Ectodermal cell (in vitro differentiated cells): Measurements from ENCODE around the gene NMRK1.

ENCODE experiments used
- H3K27ac ChIP-seq: 2 replicates; pipeline ENCODE4 v1.7.0; 2013; ENCODE audit warnings: mild to moderate bottlenecking, low read depth, low read length; ENCODE audit not compliant: insufficient read depth, poor library complexity, severe bottlenecking
- H3K27me3 ChIP-seq: 2 replicates; pipeline ENCODE4 v1.7.0; 2013; ENCODE audit warnings: mild to moderate bottlenecking, low read length; ENCODE audit not compliant: insufficient read depth, control insufficient read depth, poor library complexity, severe bottlenecking
- H3K36me3 ChIP-seq: one replicate; pipeline ENCODE4 v1.7.0; 2013; ENCODE audit warnings: low read length; ENCODE audit not compliant: control insufficient read depth, insufficient read depth
- H3K4me1 ChIP-seq: one replicate; pipeline ENCODE4 v1.7.0; 2013; ENCODE audit warnings: low read length; ENCODE audit not compliant: control insufficient read depth, insufficient read depth
- H3K4me3 ChIP-seq: 2 replicates; pipeline ENCODE4 v1.7.0; 2013; ENCODE audit warnings: low read depth, low read length, control low read depth; ENCODE audit not compliant: insufficient read depth
- H3K9me3 ChIP-seq: 2 replicates; pipeline ENCODE4 v1.7.0; 2013; ENCODE audit warnings: mild to moderate bottlenecking, low read length, moderate library complexity; ENCODE audit not compliant: control insufficient read depth
- WGBS, 2 experiments: methylation state at CpG; one replicate each; pipeline ENCODE4 v1.1.7; 2013; ENCODE audit warnings: missing lambda C conversion rate in 2 of 2; 5-methylcytosine and 5-hydroxymethylcytosine counted together

NMRK1 gene

GRCh38 chr9:75120686-75121085 lies 32.7 kb upstream of the NMRK1 start:
- Histone ChIP-seq H3K27ac (no peak overlapping the region), H3K27me3 (no peaks in the 10 kb centered on the region), H3K36me3 (no peaks in the 10 kb centered on the region), H3K9me3 (no peaks in the 10 kb centered on the region), H3K4me1 (no peaks in the 10 kb centered on the region), H3K4me3 (no peak overlapping the region)
- WGBS, 2 experiments: 90 to 96% methylated on average over 4 of the region's 4 CpGs

DNA sequence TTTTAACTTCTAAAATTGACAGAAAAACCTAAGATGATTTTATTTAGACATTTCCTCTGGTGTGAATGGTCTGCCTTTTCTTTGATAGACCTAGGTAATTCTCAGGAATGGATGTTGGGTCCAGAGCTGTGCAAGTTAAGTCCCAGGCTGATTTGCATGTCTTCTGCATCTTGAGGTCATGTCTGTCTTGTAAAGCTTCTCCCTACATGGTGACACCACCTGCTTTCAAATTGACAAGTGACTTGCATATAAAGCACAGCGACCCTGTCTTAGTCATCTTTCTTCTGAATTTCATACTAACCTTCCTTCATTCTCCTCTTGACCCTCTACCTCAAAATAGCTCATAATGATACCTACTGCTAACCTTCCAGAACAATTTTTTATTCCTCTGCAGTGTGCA lies 29.6 kb upstream of the NMRK1 start:
- H3K9me3 ChIP-seq: no peaks in the 10 kb centered on the region
- no peaks in the 10 kb centered on the region for H3K4me1 ChIP-seq
- no peaks in the 10 kb centered on the region for H3K27me3 ChIP-seq
- H3K27ac ChIP-seq: no peak overlapping the region
- 82 to 95% methylated on average over 1 of the region's 1 CpG for WGBS, 2 experiments
- H3K4me3 ChIP-seq: no peak overlapping the region
- H3K36me3 ChIP-seq: no peaks in the 10 kb centered on the region

DNA sequence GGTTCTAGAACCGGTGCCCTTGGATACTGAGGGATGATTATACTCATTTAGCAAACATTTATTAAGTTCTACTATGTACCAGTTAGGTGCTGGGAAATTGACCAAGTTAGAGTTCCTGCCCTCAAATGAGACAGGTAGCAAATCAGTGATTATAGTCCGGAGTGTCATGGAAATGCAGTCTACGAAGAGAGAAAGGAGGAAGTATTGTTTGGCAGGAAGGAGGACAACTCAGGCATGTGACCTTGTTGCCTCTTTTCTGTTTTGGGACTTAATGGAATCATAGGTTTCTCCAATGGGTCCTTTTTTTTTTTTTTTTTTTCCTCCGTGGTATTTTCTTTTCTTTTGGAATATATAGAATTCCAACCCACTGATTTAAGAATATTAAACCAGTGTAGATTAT lies 28.4 kb upstream of the NMRK1 start:
- WGBS, 2 experiments: 93 to 95% methylated on average over 2 to 3 of the region's 4 CpGs
- Histone ChIP-seq H3K27ac (no peak overlapping the region), H3K4me1 (no peaks in the 10 kb centered on the region), H3K4me3 (no peak overlapping the region), H3K36me3 (no peaks in the 10 kb centered on the region), H3K9me3 (no peaks in the 10 kb centered on the region), H3K27me3 (no peaks in the 10 kb centered on the region)

DNA sequence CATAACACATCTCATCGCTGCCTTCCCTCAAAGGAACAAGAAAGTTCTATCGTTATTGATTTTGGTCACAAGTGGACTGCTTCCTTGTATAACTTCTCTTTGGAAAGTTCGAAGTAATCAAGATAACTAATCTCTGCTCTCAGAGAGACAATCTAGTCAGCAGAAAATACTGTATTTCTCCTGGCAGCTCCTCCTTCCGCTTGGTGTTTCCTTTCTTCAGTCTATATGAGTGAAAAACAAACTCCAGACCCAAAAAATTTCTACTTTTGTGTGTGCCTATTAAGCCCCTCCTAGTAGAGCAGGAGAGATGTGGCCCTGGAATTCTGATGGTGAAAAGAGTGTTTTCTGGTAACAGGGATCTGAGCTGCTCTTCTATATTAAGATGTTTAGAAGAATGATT lies 24.8 kb upstream of the NMRK1 start:
- H3K36me3 ChIP-seq: no peaks in the 10 kb centered on the region
- no peaks in the 10 kb centered on the region for H3K27me3 ChIP-seq
- H3K27ac ChIP-seq: no peak overlapping the region
- H3K9me3 ChIP-seq: no peaks in the 10 kb centered on the region
- no peak overlapping the region for H3K4me3 ChIP-seq
- WGBS, 2 experiments: 96 to 98% methylated on average over 4 of the region's 4 CpGs
- H3K4me1 ChIP-seq: no peaks in the 10 kb centered on the region

DNA sequence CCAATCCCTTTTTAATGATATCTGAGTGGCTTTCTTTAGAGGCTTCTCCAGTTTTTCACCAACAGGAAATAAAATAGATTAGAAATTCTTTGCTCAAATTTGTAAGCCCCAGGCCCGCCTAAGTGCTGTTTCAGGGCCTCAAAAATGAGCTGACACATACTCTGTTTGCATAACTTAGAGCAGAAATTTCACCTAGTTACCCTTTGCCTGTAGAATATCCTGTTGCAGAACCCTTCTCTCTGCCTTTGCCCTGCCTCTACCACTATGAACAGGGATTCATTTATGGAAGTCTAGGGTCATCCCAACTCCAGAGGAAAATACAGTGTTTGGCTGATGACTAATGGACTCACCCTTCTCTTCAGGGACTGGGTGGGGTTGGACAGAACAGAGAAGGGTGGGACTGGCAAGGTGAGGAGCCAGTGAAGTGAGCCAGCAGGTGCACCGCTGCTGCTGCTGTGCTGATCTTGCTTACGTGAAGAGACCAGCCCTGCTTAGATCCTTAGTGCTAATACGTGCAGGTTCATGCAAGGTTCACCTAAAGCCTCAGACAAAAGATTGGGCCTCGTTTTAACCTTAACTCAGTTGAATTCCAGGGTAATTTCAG lies 23.2 kb upstream of the NMRK1 start:
- Histone ChIP-seq H3K9me3 (no peaks in the 10 kb centered on the region), H3K4me3 (no peak overlapping the region), H3K27ac (no peak overlapping the region), H3K4me1 (no peaks in the 10 kb centered on the region), H3K36me3 (no peaks in the 10 kb centered on the region), H3K27me3 (no peaks in the 10 kb centered on the region)
- 86 to 91% methylated on average over 5 of the region's 5 CpGs for WGBS, 2 experiments

GRCh38 chr9:75109210-75109839 lies 21.4 kb upstream of the NMRK1 start:
- no peaks in the 10 kb centered on the region for H3K4me1 ChIP-seq
- no peaks in the 10 kb centered on the region for H3K36me3 ChIP-seq
- no peaks in the 10 kb centered on the region for H3K9me3 ChIP-seq
- no peak overlapping the region for H3K27ac ChIP-seq
- no peak overlapping the region for H3K4me3 ChIP-seq
- H3K27me3 ChIP-seq: no peaks in the 10 kb centered on the region
- WGBS, 2 experiments: 97% methylated on average over 7 of the region's 7 CpGs

DNA sequence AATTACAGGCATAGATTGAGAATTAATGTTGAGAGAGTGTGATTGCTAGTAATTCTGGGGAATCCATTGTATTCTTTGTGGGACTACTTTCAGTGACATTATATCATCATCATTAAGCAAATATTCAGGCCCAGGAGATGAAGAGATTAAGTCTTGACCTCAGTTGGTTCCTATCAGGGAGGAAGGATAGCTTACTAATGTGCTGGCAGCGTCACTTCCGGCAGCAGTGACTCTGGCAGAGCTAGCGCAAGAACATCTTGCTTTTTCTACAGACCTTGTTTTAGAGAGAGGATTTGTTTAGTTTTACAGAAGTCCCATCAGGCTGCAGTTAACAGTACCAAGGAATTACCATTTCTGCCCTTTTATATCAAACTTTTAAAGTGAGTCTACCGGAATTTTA lies 20.6 kb upstream of the NMRK1 start:
- no peak overlapping the region for H3K27ac ChIP-seq
- H3K36me3 ChIP-seq: no peaks in the 10 kb centered on the region
- H3K9me3 ChIP-seq: no peaks in the 10 kb centered on the region
- no peak overlapping the region for H3K4me3 ChIP-seq
- no peaks in the 10 kb centered on the region for H3K27me3 ChIP-seq
- WGBS, 2 experiments: 92 to 94% methylated on average over 3 to 4 of the region's 4 CpGs
- no peaks in the 10 kb centered on the region for H3K4me1 ChIP-seq

DNA sequence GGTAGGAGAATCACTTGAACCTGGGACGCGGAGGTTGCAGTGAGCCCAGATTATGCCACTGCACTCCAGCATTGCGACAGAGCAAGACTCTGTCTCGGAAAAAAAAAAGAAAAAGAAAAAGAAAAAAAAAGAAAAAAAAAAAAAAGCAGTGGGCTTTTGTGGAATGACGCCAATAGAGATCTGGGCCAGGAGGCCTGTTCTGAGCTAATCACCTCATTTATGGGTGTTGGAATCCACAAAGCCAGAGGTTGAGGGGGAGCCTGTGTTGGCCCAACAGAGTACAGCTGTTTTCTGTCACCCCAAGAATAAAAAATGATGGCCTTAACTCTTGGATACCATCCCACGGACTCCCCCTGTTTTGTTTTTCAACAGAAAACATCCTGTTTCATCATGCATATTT lies 18.9 kb upstream of the NMRK1 start:
- no peaks in the 10 kb centered on the region for H3K36me3 ChIP-seq
- no peaks in the 10 kb centered on the region for H3K9me3 ChIP-seq
- no peak overlapping the region for H3K27ac ChIP-seq
- 87 to 94% methylated on average over 6 of the region's 6 CpGs for WGBS, 2 experiments
- no peak overlapping the region for H3K4me3 ChIP-seq
- no peaks in the 10 kb centered on the region for H3K4me1 ChIP-seq
- H3K27me3 ChIP-seq: no peaks in the 10 kb centered on the region

GRCh38 chr9:75105841-75106240 lies 17.9 kb upstream of the NMRK1 start:
- H3K4me1 ChIP-seq: no peaks in the 10 kb centered on the region
- 81 to 87% methylated on average over 2 of the region's 2 CpGs for WGBS, 2 experiments

GRCh38 chr9:75105019-75105540 lies 17.1 kb upstream of the NMRK1 start:
- WGBS, 2 experiments: 95% methylated on average over 2 of the region's 2 CpGs
- H3K36me3 ChIP-seq: no peaks in the 10 kb centered on the region
- no peaks in the 10 kb centered on the region for H3K9me3 ChIP-seq
- H3K27ac ChIP-seq: no peak overlapping the region
- no peak overlapping the region for H3K4me3 ChIP-seq
- H3K27me3 ChIP-seq: no peaks in the 10 kb centered on the region
- no peaks in the 10 kb centered on the region for H3K4me1 ChIP-seq

More at GRCh38 chr9:75105841-75106240, 17.9 kb upstream of the NMRK1 start:
- Histone ChIP-seq H3K27me3 (no peaks in the 10 kb centered on the region), H3K27ac (no peak overlapping the region), H3K36me3 (no peaks in the 10 kb centered on the region), H3K9me3 (no peaks in the 10 kb centered on the region), H3K4me3 (no peak overlapping the region)
